H1 (cell line): ENCODE measurements around the gene CTPS2. TPM values are rescaled to one million over a fixed set of nuclear protein-coding genes. Genes with fewer than 3 reads are reported as not detected.

Experiments used
- CTCF ChIA-PET: fragments of 300-600 bp; sonication (Branson Sonifier 250); formaldehyde crosslinking; loops from one replicate; lab custom pipeline; 2021; ENCODE audit not compliant: partially characterized antibody; lab: Charles Lee
- POLR2A ChIA-PET: fragments of 300-600 bp; sonication (Branson Sonifier 250); formaldehyde crosslinking; loops from one replicate; lab custom pipeline; 2021; ENCODE audit warnings: inconsistent platforms; ENCODE audit not compliant: partially characterized antibody; lab: Charles Lee
- DNase-seq, 2 experiments: peaks; one replicate each; pipeline versions ENCODE4 v3.0.0 to v3.0.0-alpha.2; 2010 to 2022; ENCODE audit warnings: low spot score in 2 of 2, low read depth in 1 of 2, mixed read lengths in 1 of 2
- FAIRE-seq: peaks from 2 replicates; lab custom pipeline; 2011; peaks lifted over from hg19 to GRCh38; lab: Jason Lieb, UNC
- H2AFZ ChIP-seq: 2 replicates; pipeline ENCODE4 v1.8.1; 2012; ENCODE audit warnings: low read length, inconsistent platforms
- H2AK5ac ChIP-seq: 2 replicates; pipeline ENCODE4 v1.6.1; 2013; ENCODE audit warnings: low read depth, low read length
- H2BK120ac ChIP-seq: replicated peaks from 2 replicates; pipeline ENCODE3; 2013; ENCODE audit warnings: low read depth, low read length, inconsistent platforms
- H2BK12ac ChIP-seq: 2 replicates; pipeline ENCODE4 v1.6.1; 2013; ENCODE audit warnings: low read depth, low read length
- H2BK15ac ChIP-seq: 2 replicates; pipeline ENCODE4 v1.6.1; 2013; ENCODE audit warnings: low read length
- H2BK20ac ChIP-seq: 2 replicates; pipeline ENCODE4 v1.6.1; 2013; ENCODE audit warnings: low read length
- H2BK5ac ChIP-seq: 2 replicates; pipeline ENCODE4 v1.6.1; 2013; ENCODE audit warnings: low read depth, low read length
- H3K14ac ChIP-seq: 2 replicates; pipeline ENCODE4 v1.6.1; 2013; ENCODE audit warnings: inconsistent platforms; ENCODE audit not compliant: insufficient read length
- H3K18ac ChIP-seq: 2 replicates; pipeline ENCODE4 v1.6.1; 2013; ENCODE audit warnings: low read length; ENCODE audit errors: extremely low read depth
- H3K23ac ChIP-seq: 2 replicates; pipeline ENCODE4 v1.6.1; 2013; ENCODE audit warnings: inconsistent platforms; ENCODE audit not compliant: insufficient read length
- H3K23me2 ChIP-seq: 2 replicates; pipeline ENCODE4 v1.6.1; 2013; ENCODE audit warnings: low read depth, low read length
- H3K27ac ChIP-seq: 2 replicates; pipeline ENCODE4 v1.6.1; 2011; ENCODE audit warnings: low read depth, low read length, inconsistent platforms
- H3K27me3 ChIP-seq, 4 experiments: replicated peaks in 1 of 4; 1 replicate in 1 of 4; 2 replicates in 3 of 4; pipeline versions ENCODE4 v1.6.1 to v1.8.1; 2011 to 2013; ENCODE audit warnings: low read length in 3 of 4, mild to moderate bottlenecking in 3 of 4, inconsistent platforms in 2 of 4, mixed read lengths in 2 of 4, moderate library complexity in 1 of 4; ENCODE audit not compliant: control insufficient read depth in 3 of 4, insufficient read depth in 3 of 4; ENCODE audit errors: extremely low read depth in 1 of 4
- H3K36me3 ChIP-seq, 4 experiments: 2 replicates each; pipeline versions ENCODE4 v1.6.1 to v1.8.1; 2011 to 2013; ENCODE audit warnings: mild to moderate bottlenecking in 4 of 4, low read length in 3 of 4, moderate library complexity in 2 of 4, control low read depth in 1 of 4, inconsistent platforms in 1 of 4; ENCODE audit not compliant: insufficient read depth in 4 of 4, control insufficient read depth in 2 of 4
- H3K4ac ChIP-seq: replicated peaks from 2 replicates; pipeline ENCODE3; 2013; ENCODE audit warnings: low read length, low read depth, mixed read lengths, inconsistent platforms; ENCODE audit not compliant: insufficient read length
- H3K4me1 ChIP-seq, 4 experiments: replicated peaks in 1 of 4; 1 replicate in 1 of 4; 2 replicates in 3 of 4; pipeline versions ENCODE4 v1.6.1 to v1.8.1; 2011 to 2013; ENCODE audit warnings: low read length in 3 of 4, inconsistent platforms in 2 of 4, mixed read lengths in 1 of 4; ENCODE audit not compliant: insufficient read depth in 4 of 4, control insufficient read depth in 3 of 4
- H3K4me2 ChIP-seq, 2 experiments: 2 replicates each; pipeline versions ENCODE4 v1.6.1 to v1.8.1; 2011 to 2013; ENCODE audit warnings: low read depth in 2 of 2, low read length in 2 of 2, control low read depth in 1 of 2, inconsistent platforms in 1 of 2, mild to moderate bottlenecking in 1 of 2; ENCODE audit not compliant: insufficient read depth in 1 of 2
- H3K4me3 ChIP-seq, 4 experiments: fragments of 200-600, 300-600 bp in 1 of 4; sonication (generic), shearing (Covaris generic), sonication (Bioruptor Twin) in 1 of 4; 2 replicates each; pipeline versions ENCODE4 v1.5.1 to v1.8.1; 2011 to 2016; ENCODE audit warnings: low read length in 4 of 4, low read depth in 3 of 4, control low read depth in 2 of 4, inconsistent platforms in 2 of 4, mild to moderate bottlenecking in 2 of 4, mixed read lengths in 1 of 4, moderate library complexity in 1 of 4; ENCODE audit not compliant: insufficient read depth in 2 of 4; ENCODE audit errors: extremely low read depth in 1 of 4
- H3K56ac ChIP-seq: replicated peaks from 2 replicates; pipeline ENCODE3; 2013; ENCODE audit warnings: low read depth, mild to moderate bottlenecking, mixed read lengths, low read length, inconsistent platforms; ENCODE audit not compliant: insufficient read length
- H3K79me1 ChIP-seq: 2 replicates; pipeline ENCODE4 v1.6.1; 2013; ENCODE audit warnings: low read depth, low read length, control low read depth
- H3K79me2 ChIP-seq, 2 experiments: 2 replicates each; pipeline versions ENCODE4 v1.6.1 to v1.8.1; 2012 to 2013; ENCODE audit warnings: low read length in 2 of 2, mild to moderate bottlenecking in 2 of 2, inconsistent platforms in 1 of 2; ENCODE audit not compliant: insufficient read depth in 2 of 2, control insufficient read depth in 1 of 2
- H3K9ac ChIP-seq, 4 experiments: replicated peaks in 1 of 4; 1 replicate in 1 of 4; 2 replicates in 3 of 4; pipeline versions ENCODE4 v1.6.1 to v1.8.1; 2011 to 2013; ENCODE audit warnings: low read depth in 3 of 4, low read length in 3 of 4, control low read depth in 2 of 4, mild to moderate bottlenecking in 2 of 4, moderate library complexity in 2 of 4, inconsistent platforms in 1 of 4; ENCODE audit errors: extremely low read depth in 1 of 4
- H3K9me3 ChIP-seq, 2 experiments: 2 replicates each; pipeline versions ENCODE4 v1.6.1 to v1.8.1; 2012 to 2013; ENCODE audit warnings: mild to moderate bottlenecking in 2 of 2, moderate library complexity in 2 of 2, control low read depth in 1 of 2, inconsistent platforms in 1 of 2, low read depth in 1 of 2, low read length in 1 of 2, mixed read lengths in 1 of 2; ENCODE audit not compliant: insufficient read depth in 2 of 2
- H4K20me1 ChIP-seq, 2 experiments: replicated peaks in 1 of 2; 2 replicates each; pipeline versions ENCODE3 to v1.8.1; 2011 to 2013; ENCODE audit warnings: inconsistent platforms in 2 of 2, low read length in 2 of 2, mild to moderate bottlenecking in 1 of 2; ENCODE audit not compliant: insufficient read depth in 2 of 2, control insufficient read depth in 1 of 2
- H4K5ac ChIP-seq: 2 replicates; pipeline ENCODE4 v1.6.1; 2013; ENCODE audit warnings: low read length, low read depth, mixed read lengths, inconsistent platforms; ENCODE audit not compliant: insufficient read length
- H4K8ac ChIP-seq: 2 replicates; pipeline ENCODE4 v1.8.0; 2013; ENCODE audit warnings: mild to moderate bottlenecking, moderate library complexity, low read length, inconsistent platforms; ENCODE audit not compliant: insufficient read depth; ENCODE audit errors: extremely low read depth
- H4K91ac ChIP-seq: replicated peaks from 2 replicates; pipeline ENCODE3; 2013; ENCODE audit warnings: low read length, mixed read lengths, inconsistent platforms; ENCODE audit not compliant: insufficient read length
- ATF3 ChIP-seq: IDR thresholded peaks from 2 replicates; pipeline ENCODE4 v1.6.1; 2011; ENCODE audit warnings: low read depth, mild to moderate bottlenecking, low read length; ENCODE audit not compliant: insufficient read depth
- CREB1 ChIP-seq: IDR thresholded peaks from 2 replicates; pipeline ENCODE4 v1.6.1; 2012; ENCODE audit warnings: inconsistent platforms
- CTBP2 ChIP-seq: IDR thresholded peaks from 2 replicates; pipeline ENCODE4 v1.7.0; 2011; ENCODE audit warnings: borderline replicate concordance, mild to moderate bottlenecking, moderate library complexity, mixed read lengths, low read length; ENCODE audit not compliant: insufficient read depth, insufficient read length
- CTCF ChIP-seq, 3 experiments: IDR thresholded peaks; 1 replicate in 2 of 3; 2 replicates in 1 of 3; pipeline versions ENCODE4 v1.5.1 to v1.6.1; 2011; ENCODE audit warnings: low read length in 3 of 3, mild to moderate bottlenecking in 3 of 3, inconsistent platforms in 2 of 3, low read depth in 1 of 3, moderate library complexity in 1 of 3; ENCODE audit not compliant: insufficient read depth in 1 of 3; ENCODE audit errors: control extremely low read depth in 1 of 3
- POU5F1 ChIP-seq: IDR thresholded peaks from 2 replicates; pipeline ENCODE4 v1.6.1; 2011; ENCODE audit warnings: low read depth, mild to moderate bottlenecking, low read length, moderate library complexity
- SUZ12 ChIP-seq: fragments of 200-600 bp; sonication (generic); IDR thresholded peaks from 2 replicates; pipeline ENCODE4 v1.6.1; 2012; ENCODE audit warnings: mild to moderate bottlenecking, inconsistent platforms, low read length, moderate library complexity, mixed read lengths
- WGBS, 2 experiments: shearing (Covaris generic) in 1 of 2; methylation state at CpG; one replicate each; pipeline versions ENCODE4 v1.1.6 to v1.1.7; 2013 to 2015; ENCODE audit warnings: low lambda C conversion rate in 2 of 2, mixed read lengths in 2 of 2, inconsistent platforms in 1 of 2, low coverage in 1 of 2, missing lambda C conversion rate in 1 of 2; ENCODE audit not compliant: insufficient replicate concordance in 2 of 2, insufficient coverage in 1 of 2, insufficient read length in 1 of 2; ENCODE audit errors: extremely low coverage in 1 of 2, missing lambda C conversion rate in 1 of 2; 5-methylcytosine and 5-hydroxymethylcytosine counted together
- polyA plus RNA-seq, 7 experiments: library from polyadenylated mRNA; depleted of rRNA in 3 of 7; stranded (reverse) in 5 of 7; unstranded in 2 of 7; fragments of >200 nt in 5 of 7; fragments of 200-250 nt in 2 of 7; gene quantifications; 1 replicate in 5 of 7; 2 replicates in 1 of 7; 4 replicates in 1 of 7; pipeline versions ENCODE4 v1.2.1 to v1.2.3, GENCODE V29; 2011 to 2013; ENCODE audit warnings: missing spikeins in 2 of 7, mixed read lengths in 2 of 7
- total RNA-seq: library from RNA; stranded (reverse); fragmentation: NEBNext Ultra II Directional; extraction: Animal tissue kit (Norgen Biotek cat#: 25700); gene quantifications from 2 replicates; pipeline ENCODE4 v1.2.1, GENCODE V29; 2021

The CTPS2 gene
- total and polyA plus RNA-seq, 2 of the 8 experiments (the other 6 are each of a cell fraction or from before 2014, with no cell fraction given) = 17.1 to 34.0 TPM

- CTCF ChIA-PET = interaction anchor here (0.6 kb wide), 1 partner anchor 157 kb away, joined by 3 read pairs; no protein-coding TSS in a partner anchor
- Histone ChIP-seq H3K56ac (no peak overlapping the region), H3K18ac (no peak overlapping the region), H3K23me2 (no peaks in the 10 kb centered on the region), H2BK15ac (no peak overlapping the region), H4K8ac (no peak overlapping the region), H3K4me3 (no peak overlapping the region), H2AFZ (no peak overlapping the region), H2BK12ac (no peak overlapping the region), H3K4me1 (no peaks in the 10 kb centered on the region), H2BK20ac (no peak overlapping the region), H4K91ac (no peak overlapping the region), H3K9me3 (no peaks in the 10 kb centered on the region), H3K36me3 (peaks cover 2 to 37% (median 12%) of the 10 kb centered on the region in 4 experiments; a peak in 6 of 8 replicates), H4K5ac (no peak overlapping the region), H3K9ac (no peak overlapping the region), H2BK5ac (no peak overlapping the region), H3K79me2 (no peaks in the 10 kb centered on the region), H3K23ac (no peak overlapping the region), H2AK5ac (no peak overlapping the region), H3K4me2 (no peak overlapping the region), H3K79me1 (no peaks in the 10 kb centered on the region), H3K27me3 (no peaks in the 10 kb centered on the region), H3K14ac (no peak overlapping the region), H4K20me1 (no peaks in the 10 kb centered on the region), H3K4ac (no peak overlapping the region), H2BK120ac (no peak overlapping the region), H3K27ac (no peak overlapping the region)
- DNase-seq (no peak), FAIRE-seq (no peak)
- POLR2A ChIA-PET = interaction anchor here (0.6 to 1.5 kb wide), 2 partner anchors 17 to 1089 kb away, joined by 3 to 4 read pairs; no protein-coding TSS in a partner anchor
- WGBS, 2 experiments = 97% methylated on average over 11 of the region's 15 CpGs; no CpG with 5 or more reads in 1 of the 2 experiments
- TF ChIP-seq POU5F1 (no peak), CTBP2 (no peak), ATF3 (no peak), SUZ12 (no peak), CREB1 (no peak), CTCF (IDR thresholded peaks at IDR 0.05; ENCODE audit: control extremely low read depth in 1 of 3, insufficient read depth in 1 of 3, low read depth in 1 of 3, low read length in 3 of 3) (no peak)
Measured at GRCh38 chrX:16702700-16703599, 9.5 kb downstream of the CTPS2 start.
